Neural cell (in vitro differentiated cells): ENCODE data around the gene NUP58.

Experiments used
- CTCF ChIP-seq: fragments of 450-650 bp; IDR thresholded peaks from 2 replicates; pipeline ENCODE4 v1.5.1; 2014; ENCODE audit warnings: antibody characterized with exemption, mild to moderate bottlenecking, moderate library complexity; ENCODE audit not compliant: poor library complexity, severe bottlenecking
- EP300 ChIP-seq: fragments of 450-650 bp; conservative IDR thresholded peaks from 2 replicates; pipeline ENCODE4 v1.6.1; 2014; ENCODE audit warnings: antibody characterized with exemption, mild to moderate bottlenecking, moderate library complexity; ENCODE audit not compliant: poor library complexity, severe bottlenecking
- EZH2 ChIP-seq: fragments of 200-600, 300-800 bp; shearing (Covaris generic), sonication (generic); IDR thresholded peaks from 2 replicates; pipeline ENCODE4 v1.6.1; 2014; ENCODE audit warnings: antibody characterized with exemption, low read length, borderline replicate concordance, mild to moderate bottlenecking; ENCODE audit not compliant: insufficient read depth, poor library complexity, severe bottlenecking
- MXI1 ChIP-seq: fragments of 450-650 bp; conservative IDR thresholded peaks from 2 replicates; pipeline ENCODE4 v1.6.1; 2014; ENCODE audit warnings: antibody characterized with exemption, mild to moderate bottlenecking; ENCODE audit not compliant: poor library complexity, severe bottlenecking
- POLR2AphosphoS5 ChIP-seq: IDR thresholded peaks from 2 replicates; pipeline ENCODE4 v1.6.1; 2012
- RAD21 ChIP-seq: fragments of 450-650 bp; conservative IDR thresholded peaks from 2 replicates; pipeline ENCODE4 v1.6.1; 2014; ENCODE audit warnings: antibody characterized with exemption, mild to moderate bottlenecking, moderate library complexity
- REST ChIP-seq: IDR thresholded peaks from 2 replicates; pipeline ENCODE4 v1.6.1; 2012; ENCODE audit warnings: borderline replicate concordance
- SMC3 ChIP-seq: fragments of 450-650 bp; conservative IDR thresholded peaks from 2 replicates; pipeline ENCODE4 v1.6.1; 2014; ENCODE audit warnings: antibody characterized with exemption, mild to moderate bottlenecking, moderate library complexity; ENCODE audit not compliant: poor library complexity
- TAF1 ChIP-seq: IDR thresholded peaks from 2 replicates; pipeline ENCODE4 v1.6.1; 2012; ENCODE audit warnings: low read depth

GRCh38 chr13:25280396-25280795 lies 21.0 kb upstream of the NUP58 start:
- TF ChIP-seq CTCF (no peak), REST (no peak), POLR2AphosphoS5 (no peak), EZH2 (no peak), EP300 (no peak), TAF1 (no peak), SMC3 (no peak), RAD21 (no peak), MXI1 (no peak)
